Stimulated activated CD8-positive, alpha-beta memory T cell treated with anti-CD3 and anti-CD28 coated beads, Interleukin-12 subunit alpha, Interleukin-12 subunit beta, amount 100 ng/mL, for 4 hours (primary cell): ENCODE measurements around the gene AKNAD1.

ENCODE experiments used
- DNase-seq: peaks from one replicate; pipeline ENCODE4 v3.0.0-alpha.2; 2020; ENCODE audit warnings: low read depth

Gene AKNAD1

GRCh38 chr1:108862698-108863477 is 6.0 kb upstream of the AKNAD1 start:
- no peak for DNase-seq

GRCh38 chr1:108862017-108862610 is 5.2 kb upstream of the AKNAD1 start:
- DNase-seq, result no peak

- DNase-seq, result no peak
Observed at GRCh38 chr1:108861566-108861965, 4.7 kb upstream of the AKNAD1 start.

GRCh38 chr1:108860190-108860907 is 3.5 kb upstream of the AKNAD1 start:
- no peak for DNase-seq

GRCh38 chr1:108858230-108858950 is 1.5 kb upstream of the AKNAD1 start:
- no peak for DNase-seq

GRCh38 chr1:108854221-108855019 is 2.5 kb downstream of the AKNAD1 start:
- DNase-seq, result no peak

GRCh38 chr1:108852221-108852975 is 4.5 kb downstream of the AKNAD1 start:
- DNase-seq, result no peak

GRCh38 chr1:108851567-108851966 is 5.3 kb downstream of the AKNAD1 start:
- DNase-seq, result no peak

- DNase-seq, result no peak
Observed at GRCh38 chr1:108850929-108851328, 6.0 kb downstream of the AKNAD1 start.

- DNase-seq, result no peak
Observed at GRCh38 chr1:108848806-108849205, 8.1 kb downstream of the AKNAD1 start.

- no peak for DNase-seq
Observed at GRCh38 chr1:108847494-108847893, 9.4 kb downstream of the AKNAD1 start.

- no peak for DNase-seq
Observed at GRCh38 chr1:108845991-108846390, 10.9 kb downstream of the AKNAD1 start.

- DNase-seq, result no peak
Observed at GRCh38 chr1:108845446-108845845, 11.4 kb downstream of the AKNAD1 start.

GRCh38 chr1:108843390-108844137 is 13.3 kb downstream of the AKNAD1 start:
- DNase-seq, result no peak

GRCh38 chr1:108842525-108843181 is 14.2 kb downstream of the AKNAD1 start:
- DNase-seq, result no peak

- DNase-seq, result no peak
Observed at GRCh38 chr1:108841703-108842102, 15.2 kb downstream of the AKNAD1 start.

- no peak for DNase-seq
Observed at GRCh38 chr1:108832929-108833328, 24.0 kb downstream of the AKNAD1 start.

GRCh38 chr1:108831225-108831624 is 25.7 kb downstream of the AKNAD1 start:
- no peak for DNase-seq
